Measurements from ENCODE around the gene CEACAM19.
"Not testable (repeated sequence)": the region's sequence is repeated elsewhere in the genome, so short reads cannot be mapped to it uniquely, and the experiment has no call there.

The CEACAM19 gene

DNA sequence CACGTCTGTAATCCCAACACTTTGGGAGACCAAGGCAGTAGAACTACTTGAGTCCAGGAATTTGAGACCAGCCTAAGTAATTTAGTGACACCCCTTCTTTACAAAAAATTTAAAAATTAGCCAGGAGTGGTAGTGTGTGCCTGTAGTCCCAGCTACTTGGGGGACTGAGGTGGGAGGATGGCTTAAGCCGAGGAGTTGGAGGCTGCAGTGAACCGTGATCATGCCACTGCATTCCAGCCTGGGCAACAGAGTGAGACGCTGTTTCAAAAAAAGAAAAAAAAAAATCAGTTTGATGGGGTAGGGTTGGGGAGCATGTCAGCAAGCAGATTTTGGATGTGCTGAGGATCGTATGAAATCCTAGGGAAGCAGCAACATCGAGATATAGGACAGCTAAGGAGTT, 4.2 kb downstream of the CEACAM19 start:
- TF ChIP-seq, protein P1, sequence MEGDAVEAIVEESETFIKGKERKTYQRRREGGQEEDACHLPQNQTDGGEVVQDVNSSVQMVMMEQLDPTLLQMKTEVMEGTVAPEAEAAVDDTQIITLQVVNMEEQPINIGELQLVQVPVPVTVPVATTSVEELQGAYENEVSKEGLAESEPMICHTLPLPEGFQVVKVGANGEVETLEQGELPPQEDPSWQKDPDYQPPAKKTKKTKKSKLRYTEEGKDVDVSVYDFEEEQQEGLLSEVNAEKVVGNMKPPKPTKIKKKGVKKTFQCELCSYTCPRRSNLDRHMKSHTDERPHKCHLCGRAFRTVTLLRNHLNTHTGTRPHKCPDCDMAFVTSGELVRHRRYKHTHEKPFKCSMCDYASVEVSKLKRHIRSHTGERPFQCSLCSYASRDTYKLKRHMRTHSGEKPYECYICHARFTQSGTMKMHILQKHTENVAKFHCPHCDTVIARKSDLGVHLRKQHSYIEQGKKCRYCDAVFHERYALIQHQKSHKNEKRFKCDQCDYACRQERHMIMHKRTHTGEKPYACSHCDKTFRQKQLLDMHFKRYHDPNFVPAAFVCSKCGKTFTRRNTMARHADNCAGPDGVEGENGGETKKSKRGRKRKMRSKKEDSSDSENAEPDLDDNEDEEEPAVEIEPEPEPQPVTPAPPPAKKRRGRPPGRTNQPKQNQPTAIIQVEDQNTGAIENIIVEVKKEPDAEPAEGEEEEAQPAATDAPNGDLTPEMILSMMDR (IDR thresholded peaks at IDR 0.05; ENCODE audit: low read depth, low read length, missing control alignments): no peak
- no peak overlapping the region for H3K4me3 ChIP-seq (ENCODE audit: low read depth, low read length)
- DNase-seq (ENCODE audit: low read depth): no peak
- in situ Hi-C loops (cut with HindIII; ENCODE audit: low sequenced_read_pairs): no loop called here

GRCh38 chr19:44677019-44677811, 5.9 kb downstream of the CEACAM19 start:
- in situ Hi-C loops (cut with HindIII; ENCODE audit: low sequenced_read_pairs): no loop called here
- no peak overlapping the region for H3K4me3 ChIP-seq (ENCODE audit: low read depth, low read length)
- no peak for DNase-seq (ENCODE audit: low read depth)
- TF ChIP-seq, protein P1 (IDR thresholded peaks at IDR 0.05; ENCODE audit: low read depth, low read length, missing control alignments): no peak

DNA sequence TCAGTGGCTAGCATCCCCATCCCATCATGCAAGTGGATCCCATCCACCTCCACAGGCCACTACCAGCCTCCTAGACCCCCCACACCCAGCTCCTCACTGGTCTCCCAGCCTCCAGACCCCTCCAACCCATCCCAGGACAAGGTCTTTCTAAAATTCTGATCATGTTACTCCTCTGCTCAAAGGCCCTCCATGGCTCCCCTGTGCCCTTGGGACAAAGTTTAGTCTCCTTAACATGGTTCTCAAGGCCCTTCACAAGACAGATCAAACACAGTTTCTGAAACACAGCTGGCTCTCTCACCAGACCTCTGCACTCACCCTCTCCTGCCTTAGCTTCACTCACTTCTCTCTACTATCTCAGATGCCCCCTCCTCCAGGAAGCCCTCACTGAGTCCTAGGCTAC, 9.3 kb downstream of the CEACAM19 start:
- no peak for DNase-seq (ENCODE audit: low read depth)
- in situ Hi-C loops (cut with HindIII; ENCODE audit: low sequenced_read_pairs): no loop called here
- TF ChIP-seq, protein P1 (IDR thresholded peaks at IDR 0.05; ENCODE audit: low read depth, low read length, missing control alignments): no peak
- no peak overlapping the region for H3K4me3 ChIP-seq (ENCODE audit: low read depth, low read length)

GRCh38 chr19:44681992-44682790, 10.9 kb downstream of the CEACAM19 start:
- in situ Hi-C loops (cut with HindIII; ENCODE audit: low sequenced_read_pairs): no loop called here
- TF ChIP-seq, protein P1 (IDR thresholded peaks at IDR 0.05; ENCODE audit: low read depth, low read length, missing control alignments): no peak
- no peak overlapping the region for H3K4me3 ChIP-seq (ENCODE audit: low read depth, low read length)
- no peak for DNase-seq (ENCODE audit: low read depth)

- in situ Hi-C loops (cut with HindIII; ENCODE audit: low sequenced_read_pairs): no loop called here
- H3K4me3 ChIP-seq (ENCODE audit: low read depth, low read length): no peak overlapping the region
- TF ChIP-seq, protein P1 (IDR thresholded peaks at IDR 0.05; ENCODE audit: low read depth, low read length, missing control alignments): no peak
- no peak for DNase-seq (ENCODE audit: low read depth)
Observed at GRCh38 chr19:44682807-44683206, 11.5 kb downstream of the CEACAM19 start.

DNA sequence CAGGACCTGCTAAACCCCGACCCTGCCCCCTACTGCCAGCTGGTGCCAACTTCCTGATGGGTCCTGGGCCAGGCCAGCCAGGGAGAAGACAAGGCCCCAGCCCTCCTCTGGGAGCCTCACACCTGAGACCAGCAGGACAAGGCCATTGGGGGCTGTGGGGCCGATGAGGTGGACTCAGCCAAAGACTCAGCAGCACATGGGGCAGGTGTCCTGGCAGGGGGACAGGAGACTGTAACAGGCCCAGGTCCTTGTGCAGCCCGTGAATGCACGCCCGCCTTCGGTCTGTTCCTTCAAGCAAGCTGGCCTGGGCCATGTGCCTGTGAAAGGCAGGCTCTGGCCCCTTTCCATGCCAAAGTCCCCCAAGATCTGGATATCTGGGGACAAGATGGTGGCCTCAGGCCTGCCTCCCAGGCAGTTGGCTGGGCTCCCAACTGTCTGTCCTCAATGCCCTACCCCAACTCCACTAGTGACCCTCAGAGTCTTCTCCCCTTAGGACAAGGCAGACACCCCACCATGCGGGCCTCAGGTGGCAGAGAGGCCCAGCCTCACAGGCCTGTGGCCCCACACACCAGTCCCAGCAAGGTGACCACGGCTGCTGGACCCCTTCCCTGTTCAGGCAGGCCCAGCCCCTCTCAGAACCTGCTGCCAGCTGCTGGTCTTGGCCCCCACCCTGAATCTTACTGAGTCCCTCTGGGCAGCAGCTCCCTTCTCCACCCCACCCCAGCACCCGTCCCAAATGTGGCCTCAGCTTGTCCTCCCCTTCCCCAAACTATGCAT, 12.3 kb downstream of the CEACAM19 start:
- TF ChIP-seq, protein P1 (IDR thresholded peaks at IDR 0.05; ENCODE audit: low read depth, low read length, missing control alignments): no peak
- in situ Hi-C loops (cut with HindIII; ENCODE audit: low sequenced_read_pairs): no loop called here
- no peak overlapping the region for H3K4me3 ChIP-seq (ENCODE audit: low read depth, low read length)
- DNase-seq (ENCODE audit: low read depth): no peak

DNA sequence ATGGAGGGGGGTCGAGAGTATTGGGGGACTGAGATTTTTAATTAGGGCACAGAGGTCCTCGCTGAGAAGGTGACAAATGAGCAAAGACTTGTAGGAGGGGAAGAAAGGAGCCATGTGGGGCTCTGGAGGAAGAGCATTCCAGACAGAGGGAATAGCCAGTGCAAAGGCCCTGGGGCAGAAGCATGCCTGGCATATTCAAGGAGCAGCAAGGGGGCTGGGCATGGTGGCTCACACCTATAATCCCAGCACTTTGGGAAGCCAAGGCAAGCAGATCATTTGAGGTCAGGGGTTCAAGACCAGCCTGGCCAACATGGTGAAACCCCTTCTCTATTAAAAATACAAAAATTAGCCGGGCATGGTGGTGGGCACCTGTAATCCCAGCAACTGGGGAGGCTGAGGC, 13.1 kb downstream of the CEACAM19 start:
- H3K4me3 ChIP-seq (ENCODE audit: low read depth, low read length); in situ Hi-C loops (cut with HindIII; ENCODE audit: low sequenced_read_pairs); DNase-seq (ENCODE audit: low read depth): not testable (repeated sequence)
